ENCODE results near the gene USP40. TPM values are rescaled to one million over a fixed set of nuclear protein-coding genes. Genes with fewer than 3 reads are reported as not detected.

USP40 gene
- total and polyA plus RNA-seq, 9 of the 15 experiments (the other 6 are each of a cell fraction or from before 2014, with no cell fraction given) = 5.5 to 15.0 (median 9.3) TPM

GRCh38 chr2:233433794-233434193, 132.8 kb downstream of the USP40 start (continued):
- TF ChIP-seq ZNF398 (CRISPR knock-in tag; IDR thresholded peaks at IDR 0.05) = no peak

GRCh38 chr2:233433029-233433428, 133.6 kb downstream of the USP40 start:
- no peak for DNase-seq (ENCODE audit: extremely low read depth in 1 of 4, low spot score in 3 of 4)
- BruUV-seq (replicated peaks) = no TSS peak
- 94% methylated on average over 2 of the region's 2 CpGs for WGBS (ENCODE audit: insufficient coverage, low coverage, missing lambda C conversion rate)

More at GRCh38 chr2:233433029-233433428, 133.6 kb downstream of the USP40 start:
- Histone ChIP-seq H3K4me3 (no peak overlapping the region), H3K9me3 (replicated peaks; ENCODE audit: control insufficient read depth, insufficient read depth, low read depth, low read length) (no peaks in the 10 kb centered on the region), H3K9ac (ENCODE audit: insufficient read depth in 1 of 2, low read depth in 2 of 2, low read length in 2 of 2) (no peak overlapping the region), H3K4me2 (ENCODE audit: insufficient read depth, low read length) (no peak overlapping the region), H2AFZ (ENCODE audit: low read depth, low read length) (no peak overlapping the region), H3K36me3 (ENCODE audit: control insufficient read depth, insufficient read depth, low read length) (peaks cover 28% of the 10 kb centered on the region; the same call in 2 of the 3 replicates), H3K27me3 (ENCODE audit: control insufficient read depth in 2 of 2, insufficient read depth in 2 of 2, low read length in 2 of 2) (no peaks in the 10 kb centered on the region), H3K4me1 (replicated peaks in 1 of 2; ENCODE audit: control insufficient read depth in 2 of 2, insufficient read depth in 2 of 2, low read length in 2 of 2) (peaks cover 20 to 21% of the 10 kb centered on the region in 2 experiments; a peak in 4 of 5 replicates), H3K27ac (ENCODE audit: extremely low read depth, low read depth, low read length) (no peak overlapping the region), H3K9me1 (ENCODE audit: control insufficient read depth, insufficient read depth, low read length) (no peaks in the 10 kb centered on the region), H4K20me1 (replicated peaks; ENCODE audit: control insufficient read depth, insufficient read depth, low read length) (no peaks in the 10 kb centered on the region), H3K79me2 (ENCODE audit: control insufficient read depth, insufficient read depth, low read length) (peaks cover 11% of the 10 kb centered on the region)
- ChIA-PET CTCF (ENCODE audit: low intra/inter-chr PET ratio) (no interaction called here), POLR2A (no interaction called here)
- intact Hi-C loops (cut with micrococcal nuclease) (no loop called here), in situ Hi-C loops (cut with MboI) (no loop called here)
- ATAC-seq = no peak
- FAIRE-seq = no peak
- no peak for TF ChIP-seq GATA2 (CRISPR knock-in tag; IDR thresholded peaks at IDR 0.05)
- peak; percentile 32 for TF ChIP-seq ZNF146 (CRISPR knock-in tag; IDR thresholded peaks at IDR 0.05; ENCODE audit: unreplicated experiment)
